ENCODE data around the gene PREB.

Gene PREB

GRCh38 chr2:27099334-27099955 lies 35.0 kb downstream of the PREB start:
- H3K4me3 ChIP-seq (ENCODE audit: low read length): no peak overlapping the region
- TF ChIP-seq, protein P1, sequence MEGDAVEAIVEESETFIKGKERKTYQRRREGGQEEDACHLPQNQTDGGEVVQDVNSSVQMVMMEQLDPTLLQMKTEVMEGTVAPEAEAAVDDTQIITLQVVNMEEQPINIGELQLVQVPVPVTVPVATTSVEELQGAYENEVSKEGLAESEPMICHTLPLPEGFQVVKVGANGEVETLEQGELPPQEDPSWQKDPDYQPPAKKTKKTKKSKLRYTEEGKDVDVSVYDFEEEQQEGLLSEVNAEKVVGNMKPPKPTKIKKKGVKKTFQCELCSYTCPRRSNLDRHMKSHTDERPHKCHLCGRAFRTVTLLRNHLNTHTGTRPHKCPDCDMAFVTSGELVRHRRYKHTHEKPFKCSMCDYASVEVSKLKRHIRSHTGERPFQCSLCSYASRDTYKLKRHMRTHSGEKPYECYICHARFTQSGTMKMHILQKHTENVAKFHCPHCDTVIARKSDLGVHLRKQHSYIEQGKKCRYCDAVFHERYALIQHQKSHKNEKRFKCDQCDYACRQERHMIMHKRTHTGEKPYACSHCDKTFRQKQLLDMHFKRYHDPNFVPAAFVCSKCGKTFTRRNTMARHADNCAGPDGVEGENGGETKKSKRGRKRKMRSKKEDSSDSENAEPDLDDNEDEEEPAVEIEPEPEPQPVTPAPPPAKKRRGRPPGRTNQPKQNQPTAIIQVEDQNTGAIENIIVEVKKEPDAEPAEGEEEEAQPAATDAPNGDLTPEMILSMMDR (conservative IDR thresholded peaks at IDR 0.05; ENCODE audit: low read depth, low read length): no peak
- DNase-seq (ENCODE audit: low read depth): no peak

GRCh38 chr2:27097341-27097740 lies 37.1 kb downstream of the PREB start:
- TF ChIP-seq, protein P1 (conservative IDR thresholded peaks at IDR 0.05; ENCODE audit: low read depth, low read length): no peak
- DNase-seq (ENCODE audit: low read depth): no peak
- H3K4me3 ChIP-seq (ENCODE audit: low read length): no peak overlapping the region

DNA sequence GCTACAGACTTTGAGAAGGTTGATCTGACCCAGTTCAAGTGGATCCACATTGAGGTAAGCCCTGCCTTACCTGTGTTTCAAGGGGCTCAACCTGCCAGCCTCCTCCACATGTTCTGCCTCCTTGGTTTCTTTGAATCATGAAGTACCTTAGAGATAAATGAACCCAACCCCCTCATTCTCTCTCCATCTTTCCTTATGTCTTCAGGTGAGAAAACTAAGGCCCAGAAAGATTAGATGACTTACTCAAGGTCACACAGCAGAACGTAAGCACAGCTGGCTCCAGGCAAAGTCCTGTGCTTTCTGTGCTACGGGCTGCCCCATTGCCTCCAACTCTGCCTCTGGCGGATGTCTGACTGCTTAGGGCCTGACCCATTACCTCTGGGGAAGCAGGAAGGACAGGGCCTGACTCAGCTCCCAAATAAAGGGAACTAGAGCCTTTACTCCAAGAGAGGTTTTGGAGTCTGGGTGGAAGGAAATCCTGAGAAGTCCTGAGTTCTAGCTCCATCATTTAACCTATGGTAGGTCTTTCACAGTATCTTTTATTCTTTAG lies 37.6 kb downstream of the PREB start:
- no peak for DNase-seq (ENCODE audit: low read depth)
- no peak overlapping the region for H3K4me3 ChIP-seq (ENCODE audit: low read length)
- TF ChIP-seq, protein P1 (conservative IDR thresholded peaks at IDR 0.05; ENCODE audit: low read depth, low read length): no peak

GRCh38 chr2:27095745-27096651 lies 38.4 kb downstream of the PREB start:
- H3K4me3 ChIP-seq (ENCODE audit: low read length): peak overlapping the region; percentile 52
- no peak for DNase-seq (ENCODE audit: low read depth)
- TF ChIP-seq, protein P1 (conservative IDR thresholded peaks at IDR 0.05; ENCODE audit: low read depth, low read length): no peak

GRCh38 chr2:27095427-27095744 lies 39.0 kb downstream of the PREB start:
- no peak overlapping the region for H3K4me3 ChIP-seq (ENCODE audit: low read length)
- TF ChIP-seq, protein P1 (conservative IDR thresholded peaks at IDR 0.05; ENCODE audit: low read depth, low read length): no peak
- DNase-seq (ENCODE audit: low read depth): no peak

DNA sequence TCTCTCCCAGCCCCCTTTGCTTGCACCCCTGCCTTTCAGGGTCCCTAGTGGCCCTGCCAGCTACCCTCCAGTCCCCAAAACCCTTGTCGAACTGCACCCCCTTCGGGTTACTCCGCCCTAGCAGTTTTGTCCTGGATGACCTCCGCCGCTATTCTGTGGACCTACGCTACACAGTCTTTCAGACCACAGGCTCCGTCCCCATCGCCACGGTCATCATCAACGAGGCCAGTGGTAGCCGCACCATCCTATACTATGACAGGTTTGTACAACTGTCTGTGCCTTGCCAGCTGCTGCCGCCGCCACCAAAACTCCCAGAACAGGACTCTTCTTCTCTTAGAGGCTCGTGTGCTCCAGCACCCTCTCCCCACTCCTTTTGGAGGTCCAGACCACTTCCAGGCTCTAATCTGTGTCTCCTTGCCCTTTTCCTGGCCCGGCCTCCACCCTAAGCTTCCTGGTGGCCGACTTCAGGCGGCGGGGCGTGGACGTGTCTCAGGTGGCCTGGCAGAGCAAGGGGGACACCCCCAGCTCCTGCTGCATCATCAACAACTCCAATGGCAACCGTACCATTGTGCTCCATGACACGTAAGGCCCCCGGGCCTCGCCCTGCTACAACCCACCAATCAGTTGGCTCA lies 40.0 kb downstream of the PREB start:
- TF ChIP-seq, protein P1 (conservative IDR thresholded peaks at IDR 0.05; ENCODE audit: low read depth, low read length): no peak
- H3K4me3 ChIP-seq (ENCODE audit: low read length): no peak overlapping the region

More for the DNA sequence above, 40.0 kb downstream of the PREB start:
- no peak for DNase-seq (ENCODE audit: low read depth)

Data from retinal pigment epithelial cell (primary cell).